Heart right ventricle (tissue), 16 donors: ENCODE results near the gene DEXI. TPM values are rescaled to one million over a fixed set of nuclear protein-coding genes. Genes with fewer than 3 reads are reported as not detected.

Source experiments
- ATAC-seq, 8 donors: fragments of 200-7000 bp; cut with Tn5 transposase; one replicate each; pipeline ENCODE4 v1.9.1; 2020; ENCODE audit warnings: mild to moderate bottlenecking in 8 of 8, moderate library complexity in 8 of 8, moderate number of reproducible peaks in 1 of 8
- DNase-seq, 2 donors: peaks; one replicate each; pipeline ENCODE4 v3.0.0-alpha.2; 2020
- H3K27ac ChIP-seq, 10 donors: fragments of 200-600 bp; sonication (generic) in 2 of 10; one replicate each; pipeline versions ENCODE4 v1.5.0 to v1.8.0; 2020 to 2022; ENCODE audit warnings: mild to moderate bottlenecking in 3 of 10
- H3K27me3 ChIP-seq, 7 donors: fragments of 200-600 bp; one replicate each; pipeline ENCODE4 v1.8.0; 2021 to 2022; ENCODE audit warnings: mild to moderate bottlenecking in 2 of 7
- H3K36me3 ChIP-seq, 9 donors: fragments of 200-600 bp; sonication (generic) in 1 of 9; one replicate each; pipeline versions ENCODE4 v1.5.0 to v1.8.0; 2020 to 2022; ENCODE audit warnings: mild to moderate bottlenecking in 2 of 9
- H3K4me1 ChIP-seq, 9 donors: fragments of 200-600 bp; sonication (generic) in 1 of 9; one replicate each; pipeline versions ENCODE4 v1.5.0 to v1.8.0; 2020 to 2022; ENCODE audit warnings: mild to moderate bottlenecking in 4 of 9
- H3K4me3 ChIP-seq, 10 donors: fragments of 200-600 bp; sonication (generic) in 2 of 10; one replicate each; pipeline versions ENCODE4 v1.5.0 to v1.8.0; 2020 to 2022; ENCODE audit warnings: mild to moderate bottlenecking in 7 of 10, moderate library complexity in 2 of 10
- H3K9me3 ChIP-seq, 11 donors: fragments of 200-600 bp in 10 of 11; sonication (generic) in 2 of 11; one replicate each; pipeline versions ENCODE4 v1.5.0 to v1.8.0; 2013 to 2022; ENCODE audit warnings: mild to moderate bottlenecking in 2 of 11, control low read depth in 1 of 11, moderate library complexity in 1 of 11
- WGBS, 2 donors: extraction: QIAGEN DNeasy Blood & Tissue Kit; methylation state at CpG; one replicate each; pipeline ENCODE4 v1.1.7; 2013; ENCODE audit warnings: inconsistent platforms in 1 of 2; 5-methylcytosine and 5-hydroxymethylcytosine counted together
- intact Hi-C, 10 donors: fragments of 100-400 bp; cut with DNase I; formaldehyde crosslinking; loops; one replicate each; pipeline versions ENCODE4 v1.11.1 to v1.14.2; 2022
- polyA plus RNA-seq, 2 donors: library from polyadenylated mRNA; stranded (reverse); fragments of 200-250 nt; gene quantifications; one replicate each; pipeline ENCODE4 v1.2.3, GENCODE V29; 2013
- total RNA-seq, 10 donors: library from RNA; stranded (reverse); fragmentation: NEBNext Ultra II Directional in 3 of 10; extraction: Animal tissue kit (Norgen Biotek cat#: 25700) in 3 of 10; gene quantifications; one replicate each; pipeline versions ENCODE4 v1.2.1 to v1.2.4, GENCODE V29; 2021 to 2023
- TF ChIP-seq, protein P1 (sequence below), 9 donors: fragments of 200-600 bp; sonication (generic) in 2 of 9; IDR thresholded peaks; one replicate each; pipeline versions ENCODE4 v1.5.0 to v1.8.0; 2021 to 2022; ENCODE audit warnings: antibody characterized with exemption in 9 of 9, mild to moderate bottlenecking in 5 of 9, moderate library complexity in 1 of 9
- donor health status: Arrhythmogenic right ventricular cardiomyopathy.
- donor health status: ischemic (EF 13 %, LVEDD 7.1; RV severe dilation, severe dysfunction).
- donor health status: healthy with polysubstance abuse.
- donor health status: DM: no; HTN: yes; CAD: no.
- donor health status: DM: no; HTN: no; CAD: no.
- donor health status: ischemic (EF 25% LVEDD 6.9; RV normal size, moderate dysfunction).
- donor health status: ischemic (EF 25% LVEDD 5.7; RV mildly dilated, moderate dysfunction).
- donor health status: healthy.
- donor health status: DM: yes; HTN: yes; CAD: no.
- donor health status: Ischemic cardiomyopathy.
- donor health status: ischemic (EF 35%, LVEDD 5.7; RV mildly dilated, moderate dysfunction).
- donor health status: nonischemic (EF 11% LVEDD 7.7; RV severe dilation, severe dysfunction).
- donor health status: DM: yes; HTN: yes; CAD: no.
- donor health status: PGD.
- donor health status: ischemic (EF 29% LVEDD 5.4; RV normal size, mild dysfunction).
- donor health status: nonischemic (EF 23%, LVEDD 6.1; RV moderate dilation, normal function).

DEXI gene
- total and polyA plus RNA-seq, 12 donors: 68.8 to 109 (median 88.5) TPM

GRCh38 chr16:10982465-10983150, 40.3 kb upstream of the DEXI start:
- ATAC-seq (peak; percentile 51 to 84 (median 66)), DNase-seq (peak in 1 of 2 donors; percentile 24)
- 56 to 63% methylated on average over 15 of the region's 15 CpGs for WGBS, 2 donors
- no peak overlapping the region for H3K4me3 ChIP-seq
- TF ChIP-seq, protein P1, sequence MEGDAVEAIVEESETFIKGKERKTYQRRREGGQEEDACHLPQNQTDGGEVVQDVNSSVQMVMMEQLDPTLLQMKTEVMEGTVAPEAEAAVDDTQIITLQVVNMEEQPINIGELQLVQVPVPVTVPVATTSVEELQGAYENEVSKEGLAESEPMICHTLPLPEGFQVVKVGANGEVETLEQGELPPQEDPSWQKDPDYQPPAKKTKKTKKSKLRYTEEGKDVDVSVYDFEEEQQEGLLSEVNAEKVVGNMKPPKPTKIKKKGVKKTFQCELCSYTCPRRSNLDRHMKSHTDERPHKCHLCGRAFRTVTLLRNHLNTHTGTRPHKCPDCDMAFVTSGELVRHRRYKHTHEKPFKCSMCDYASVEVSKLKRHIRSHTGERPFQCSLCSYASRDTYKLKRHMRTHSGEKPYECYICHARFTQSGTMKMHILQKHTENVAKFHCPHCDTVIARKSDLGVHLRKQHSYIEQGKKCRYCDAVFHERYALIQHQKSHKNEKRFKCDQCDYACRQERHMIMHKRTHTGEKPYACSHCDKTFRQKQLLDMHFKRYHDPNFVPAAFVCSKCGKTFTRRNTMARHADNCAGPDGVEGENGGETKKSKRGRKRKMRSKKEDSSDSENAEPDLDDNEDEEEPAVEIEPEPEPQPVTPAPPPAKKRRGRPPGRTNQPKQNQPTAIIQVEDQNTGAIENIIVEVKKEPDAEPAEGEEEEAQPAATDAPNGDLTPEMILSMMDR (IDR thresholded peaks at IDR 0.05): no peak
- peaks cover 0 to 85% (median 22%) of the 10 kb centered on the region in 9 donors for H3K36me3 ChIP-seq
- H3K27ac ChIP-seq: peak overlapping the region in 3 of 10 donors; percentile 1 to 48 (median 20)
- no peaks in the 10 kb centered on the region for H3K9me3 ChIP-seq
- H3K4me1 ChIP-seq: peaks cover 0 to 32% (median 13%) of the 10 kb centered on the region in 9 donors
- H3K27me3 ChIP-seq: no peaks in the 10 kb centered on the region
- intact Hi-C loops: loop anchor here in 1 of 10 donors (5.0 kb wide), 1 partner anchor 275 kb away; the partner anchor contains the start of gene SOCS1

DNA sequence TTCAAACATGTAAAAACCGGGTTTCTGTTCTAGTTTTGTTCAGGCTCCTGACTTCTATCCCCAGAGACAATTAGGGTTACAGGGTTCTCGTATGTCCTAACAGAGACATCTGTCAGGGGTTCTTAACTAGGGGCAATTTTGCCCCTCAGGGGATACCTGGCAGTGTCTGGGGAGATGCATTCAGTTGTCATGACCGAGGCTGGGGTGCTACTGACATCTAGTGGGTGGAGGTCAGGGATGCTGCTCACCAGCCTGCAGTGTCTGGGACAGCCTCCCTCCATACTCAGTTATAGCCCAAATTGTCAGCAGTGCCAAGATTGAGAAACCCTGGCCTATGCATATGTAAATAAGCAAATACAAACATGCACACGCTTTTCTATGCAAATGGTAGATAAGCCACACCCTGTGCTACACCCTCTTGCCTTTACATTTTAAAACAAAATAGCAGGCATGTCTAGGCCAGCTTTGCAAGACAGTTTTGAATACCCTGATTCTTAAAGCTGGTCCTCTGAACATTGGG, 39.5 kb upstream of the DEXI start:
- no peaks in the 10 kb centered on the region for H3K27me3 ChIP-seq
- TF ChIP-seq, protein P1 (IDR thresholded peaks at IDR 0.05): peak in 4 of 9 donors; percentile 10 to 28 (median 12)
- DNase-seq: no peak
- H3K4me1 ChIP-seq: peaks cover 0 to 32% (median 11%) of the 10 kb centered on the region in 9 donors
- H3K4me3 ChIP-seq: no peak overlapping the region
- H3K27ac ChIP-seq: peak overlapping the region in 2 of 10 donors; percentile 20 to 48
- H3K36me3 ChIP-seq: peaks cover 0 to 88% (median 22%) of the 10 kb centered on the region in 9 donors
- intact Hi-C loops: loop anchor here in 1 of 10 donors (5.0 kb wide), 1 partner anchor 276 kb away; the partner anchor contains the start of gene SOCS1
- WGBS, 2 donors: 96 to 98% methylated on average over 4 of the region's 4 CpGs
- ATAC-seq: peak in 2 of 8 donors; percentile 20
- H3K9me3 ChIP-seq: no peaks in the 10 kb centered on the region

GRCh38 chr16:10980813-10981212, 38.5 kb upstream of the DEXI start:
- peaks cover 0 to 90% (median 22%) of the 10 kb centered on the region in 9 donors for H3K36me3 ChIP-seq

More at GRCh38 chr16:10980813-10981212, 38.5 kb upstream of the DEXI start:
- TF ChIP-seq, protein P1 (IDR thresholded peaks at IDR 0.05): no peak
- Histone ChIP-seq H3K27ac (no peak overlapping the region), H3K27me3 (no peaks in the 10 kb centered on the region), H3K4me1 (peaks cover 0 to 32% (median 11%) of the 10 kb centered on the region in 9 donors), H3K9me3 (no peaks in the 10 kb centered on the region), H3K4me3 (no peak overlapping the region)
- intact Hi-C loops: loop anchor here in 1 of 10 donors (5.0 kb wide), 1 partner anchor 276 kb away; the partner anchor contains the start of gene SOCS1
- DNase-seq: no peak
- 89 to 94% methylated on average over 3 of the region's 3 CpGs for WGBS, 2 donors
- no peak for ATAC-seq
